ENCODE results near the gene SPOCK3. TPM values are rescaled to one million over a fixed set of nuclear protein-coding genes. Genes with fewer than 3 reads are reported as not detected.

SPOCK3 gene
- polyA plus RNA-seq, 3 donors, result 0.31 to 1.9 (median 1.2) TPM

GRCh38 chr4:166930464-166930863 lies 303.8 kb downstream of the SPOCK3 start:
- Histone ChIP-seq H3K4me2 (replicated peaks; ENCODE audit: extremely low read depth, low read length, poor library complexity, severe bottlenecking) (no peak overlapping the region), H2AFZ (ENCODE audit: insufficient read depth, low read depth, low read length, poor library complexity, severe bottlenecking) (no peak overlapping the region), H3K79me2 (ENCODE audit: insufficient read depth, low read length) (no peaks in the 10 kb centered on the region), H3K4me1 (ENCODE audit: control insufficient read depth in 1 of 2, insufficient read depth in 2 of 2, low read length in 2 of 2) (no peaks in the 10 kb centered on the region), H3K4me3 (replicated peaks in 1 of 3; ENCODE audit: low read depth in 2 of 3, low read length in 3 of 3) (no peak overlapping the region), H3K36me3 (replicated peaks in 1 of 2; ENCODE audit: control insufficient read depth in 1 of 2, insufficient read depth in 2 of 2, low read length in 2 of 2) (no peaks in the 10 kb centered on the region), H3K27ac (ENCODE audit: low read depth in 1 of 2, low read length in 2 of 2) (no peak overlapping the region), H3K9ac (ENCODE audit: insufficient read depth, low read length, poor library complexity, severe bottlenecking) (no peak overlapping the region), H4K20me1 (ENCODE audit: insufficient read depth, low read length) (no peaks in the 10 kb centered on the region), H3K27me3 (ENCODE audit: control insufficient read depth in 2 of 2, insufficient read depth in 2 of 2, low read length in 2 of 2) (no peaks in the 10 kb centered on the region), H3K9me3 (replicated peaks in 1 of 2; ENCODE audit: control insufficient read depth in 1 of 2, insufficient read depth in 1 of 2, low read length in 2 of 2) (peaks cover 5 to 8% of the 10 kb centered on the region in 2 donors)
- intact Hi-C loops (cut with micrococcal nuclease), result no loop called here
- no peaks in the 10 kb centered on the region for H3K27me3 Mint-ChIP-seq (ENCODE audit: low read depth in 3 of 3)
- no peak overlapping the region for H3K27ac Mint-ChIP-seq
- no peaks in the 10 kb centered on the region for H3K36me3 Mint-ChIP-seq
- no peaks in the 10 kb centered on the region for H3K4me1 Mint-ChIP-seq
- no peak overlapping the region for H3K4me3 Mint-ChIP-seq
- WGBS (ENCODE audit: insufficient coverage), result no CpG with 5 or more reads among the region's 1 CpG
- H3K9me3 Mint-ChIP-seq, result peaks cover 0 to 16% (median 6%) of the 10 kb centered on the region in 7 donors
- no peak for TF ChIP-seq CTCF (IDR thresholded peaks at IDR 0.05)
- DNase-seq, result no peak

GRCh38 chr4:166924424-166924823 lies 309.9 kb downstream of the SPOCK3 start:
- H3K79me2 ChIP-seq (ENCODE audit: insufficient read depth, low read length), result no peaks in the 10 kb centered on the region
- no peaks in the 10 kb centered on the region for H3K27me3 Mint-ChIP-seq (ENCODE audit: low read depth in 3 of 3)
- H4K20me1 ChIP-seq (ENCODE audit: insufficient read depth, low read length), result no peaks in the 10 kb centered on the region
- no peaks in the 10 kb centered on the region for H3K4me1 ChIP-seq (ENCODE audit: control insufficient read depth in 1 of 2, insufficient read depth in 2 of 2, low read length in 2 of 2)
- H3K4me3 ChIP-seq (replicated peaks in 1 of 3; ENCODE audit: low read depth in 2 of 3, low read length in 3 of 3), result no peak overlapping the region
- H3K9ac ChIP-seq (ENCODE audit: insufficient read depth, low read length, poor library complexity, severe bottlenecking), result no peak overlapping the region
- no peak for TF ChIP-seq CTCF (IDR thresholded peaks at IDR 0.05)
- H3K27me3 ChIP-seq (ENCODE audit: control insufficient read depth in 2 of 2, insufficient read depth in 2 of 2, low read length in 2 of 2), result no peaks in the 10 kb centered on the region
- peaks cover 0 to 6% of the 10 kb centered on the region in 2 donors for H3K9me3 ChIP-seq (replicated peaks in 1 of 2; ENCODE audit: control insufficient read depth in 1 of 2, insufficient read depth in 1 of 2, low read length in 2 of 2)
- H3K4me3 Mint-ChIP-seq, result no peak overlapping the region
- DNase-seq, result no peak
- H3K4me2 ChIP-seq (replicated peaks; ENCODE audit: extremely low read depth, low read length, poor library complexity, severe bottlenecking), result no peak overlapping the region
- H3K27ac Mint-ChIP-seq, result no peak overlapping the region
- no peak overlapping the region for H3K27ac ChIP-seq (ENCODE audit: low read depth in 1 of 2, low read length in 2 of 2)
- intact Hi-C loops (cut with micrococcal nuclease), result no loop called here
- H3K36me3 ChIP-seq (replicated peaks in 1 of 2; ENCODE audit: control insufficient read depth in 1 of 2, insufficient read depth in 2 of 2, low read length in 2 of 2), result no peaks in the 10 kb centered on the region
- no peak overlapping the region for H2AFZ ChIP-seq (ENCODE audit: insufficient read depth, low read depth, low read length, poor library complexity, severe bottlenecking)
- H3K9me3 Mint-ChIP-seq, result peaks cover 0 to 19% (median 5%) of the 10 kb centered on the region in 7 donors
- no peaks in the 10 kb centered on the region for H3K4me1 Mint-ChIP-seq
- no peaks in the 10 kb centered on the region for H3K36me3 Mint-ChIP-seq
- 64% methylated on average over 2 of the region's 3 CpGs for WGBS (ENCODE audit: insufficient coverage)

All from CD14-positive monocyte (primary cell).